NCI-H526 treated with DMSO at 0.1 percent for 48 hours (cell line): ENCODE measurements around the gene ADAMTSL4.

ENCODE experiments used
- DNase-seq: peaks from one replicate; lab custom pipeline; 2025; lab: John Stamatoyannopoulos, UW

ADAMTSL4 gene

DNA sequence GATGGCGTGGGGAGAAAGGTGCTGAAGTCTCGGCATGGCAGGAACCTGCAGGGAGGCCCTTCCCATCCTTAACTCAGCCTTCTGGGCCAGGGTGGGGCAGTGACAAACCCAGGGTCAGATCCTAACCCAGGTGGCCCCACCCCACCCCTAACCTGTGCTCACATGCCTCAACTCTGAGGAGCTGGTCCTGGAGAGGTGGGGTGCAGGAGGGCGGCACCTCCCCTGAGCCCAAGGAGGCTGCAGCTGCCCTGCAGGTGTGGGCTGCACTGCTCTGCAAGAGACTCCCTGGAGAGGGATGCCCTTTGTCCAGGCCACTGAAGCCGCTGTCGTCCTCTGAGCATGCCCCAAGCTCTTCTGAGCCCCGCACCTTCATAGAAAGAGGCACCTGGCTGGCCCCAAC is 15.2 kb upstream of the ADAMTSL4 start:
- no peak for DNase-seq

DNA sequence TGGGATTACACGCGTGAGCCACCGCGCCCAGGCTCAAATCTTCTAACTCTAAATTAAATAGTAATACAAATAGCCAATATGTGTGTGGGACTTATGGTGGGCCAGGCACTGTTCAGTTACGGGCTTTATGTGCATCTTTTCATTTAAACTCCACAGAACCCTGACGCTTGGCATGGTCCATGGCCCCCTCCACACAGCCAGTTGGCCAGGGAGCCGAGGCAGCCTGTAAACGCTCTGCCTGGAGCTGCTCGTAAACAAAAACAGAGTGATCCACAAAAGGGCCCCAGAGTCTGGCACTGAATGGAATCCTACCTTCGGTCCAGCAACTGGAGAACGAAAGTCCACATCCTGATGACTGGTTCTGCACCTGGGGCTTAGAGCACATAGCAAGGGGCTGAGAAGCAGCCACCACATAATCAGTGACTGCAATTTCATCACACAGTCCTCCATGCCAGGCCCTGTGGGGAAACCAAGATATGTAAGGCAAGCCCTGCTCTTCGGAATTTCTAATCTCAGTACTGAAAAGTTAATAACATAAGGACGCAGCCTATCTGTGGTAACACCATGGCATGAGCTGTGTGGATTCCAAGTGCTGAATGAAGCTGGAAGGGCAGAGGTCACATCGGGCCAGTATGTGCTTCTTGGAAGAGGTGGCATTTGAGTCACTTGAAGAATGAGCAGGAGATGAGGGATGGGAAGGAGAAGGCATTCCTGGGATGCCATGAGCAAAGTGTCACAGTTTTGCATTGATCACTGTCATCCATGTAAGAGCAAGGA is 13.5 kb upstream of the ADAMTSL4 start:
- no peak for DNase-seq

DNA sequence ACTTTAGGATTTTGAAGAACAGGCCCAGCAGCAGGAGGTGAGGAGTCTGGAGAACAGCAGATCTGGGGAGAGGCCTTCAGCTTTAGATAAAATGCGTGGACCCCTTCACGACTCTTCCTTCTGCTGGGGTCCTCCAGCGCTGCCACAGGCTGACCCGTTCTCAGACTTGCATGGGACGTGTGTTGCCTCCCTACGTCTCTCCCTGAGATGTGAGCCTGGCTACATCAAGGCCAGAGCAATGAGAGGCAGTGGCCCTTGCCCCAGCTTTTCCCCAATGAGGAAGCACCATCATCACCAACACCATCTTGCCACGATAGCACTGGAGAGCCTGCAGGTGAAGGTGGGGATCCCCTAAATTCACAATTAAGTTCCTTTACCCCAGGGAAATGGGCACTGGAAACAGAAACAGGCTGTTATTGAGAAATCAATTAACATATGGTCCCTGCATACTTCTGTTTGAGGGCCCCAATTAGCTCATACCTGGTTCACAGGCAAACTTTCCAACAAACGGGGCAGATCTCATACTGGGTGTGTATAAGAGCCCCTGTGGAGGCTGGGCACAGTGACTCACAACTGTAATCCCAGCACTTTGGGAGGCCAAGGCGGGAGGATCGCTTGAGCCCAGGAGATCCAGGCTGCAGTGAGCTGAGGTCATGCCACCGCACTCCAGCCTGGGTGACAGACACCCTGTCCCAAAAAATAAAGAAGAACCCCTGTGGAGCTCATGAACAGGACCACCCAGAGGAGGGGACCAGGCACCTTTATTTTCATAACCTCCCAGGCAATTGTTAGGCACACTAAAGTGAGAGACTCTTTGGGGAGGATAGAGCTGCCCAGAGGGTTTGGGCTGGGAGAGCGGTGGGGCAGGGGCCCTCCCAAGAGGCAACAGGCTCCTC is 12.1 kb upstream of the ADAMTSL4 start:
- DNase-seq = no peak

DNA sequence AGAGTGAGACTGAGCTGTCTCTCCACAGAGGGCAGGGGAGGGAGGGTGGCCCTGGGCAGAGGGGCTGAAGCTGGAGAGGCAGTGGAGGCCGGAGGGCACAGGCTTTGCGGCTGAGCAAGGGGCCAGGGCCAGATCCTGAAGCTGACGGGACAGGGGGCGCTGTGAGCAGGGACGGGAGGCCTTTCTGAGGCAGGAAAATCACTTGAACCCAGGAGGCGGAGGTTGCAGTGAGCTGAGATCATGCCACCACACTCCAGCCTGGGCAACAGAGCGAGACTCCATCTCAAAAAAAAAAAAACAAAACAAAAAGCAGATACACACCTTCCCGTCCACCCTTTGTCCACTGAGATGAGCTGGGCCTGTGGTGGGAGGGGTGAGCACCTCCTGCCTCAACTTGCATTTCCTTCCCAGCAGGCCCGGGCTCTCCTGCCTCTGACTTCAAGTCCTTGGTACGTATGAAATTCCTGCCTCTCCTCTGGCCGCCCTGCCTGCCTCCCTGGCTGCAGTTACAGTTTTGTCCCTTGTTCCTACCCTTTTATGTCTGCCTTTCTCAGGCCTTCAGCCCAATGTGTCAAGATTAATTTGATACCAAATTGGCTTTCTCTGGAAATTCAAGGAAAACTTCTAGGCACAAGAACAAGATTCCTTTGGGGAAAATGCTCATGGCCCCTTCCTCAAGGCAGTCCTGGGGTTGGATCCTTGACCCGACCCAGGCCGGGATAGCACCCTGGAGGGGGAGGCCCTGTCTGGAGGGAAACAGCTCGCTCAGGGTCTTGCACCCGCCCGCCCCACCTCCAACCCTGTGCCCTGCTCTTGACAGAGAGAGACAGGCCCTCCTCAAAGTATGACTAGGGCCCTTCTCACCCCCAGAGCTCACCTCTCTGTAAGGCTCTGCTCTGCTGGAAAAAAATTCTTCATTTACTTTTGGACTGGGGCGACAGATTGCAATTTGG is 11.2 kb upstream of the ADAMTSL4 start:
- no peak for DNase-seq

DNA sequence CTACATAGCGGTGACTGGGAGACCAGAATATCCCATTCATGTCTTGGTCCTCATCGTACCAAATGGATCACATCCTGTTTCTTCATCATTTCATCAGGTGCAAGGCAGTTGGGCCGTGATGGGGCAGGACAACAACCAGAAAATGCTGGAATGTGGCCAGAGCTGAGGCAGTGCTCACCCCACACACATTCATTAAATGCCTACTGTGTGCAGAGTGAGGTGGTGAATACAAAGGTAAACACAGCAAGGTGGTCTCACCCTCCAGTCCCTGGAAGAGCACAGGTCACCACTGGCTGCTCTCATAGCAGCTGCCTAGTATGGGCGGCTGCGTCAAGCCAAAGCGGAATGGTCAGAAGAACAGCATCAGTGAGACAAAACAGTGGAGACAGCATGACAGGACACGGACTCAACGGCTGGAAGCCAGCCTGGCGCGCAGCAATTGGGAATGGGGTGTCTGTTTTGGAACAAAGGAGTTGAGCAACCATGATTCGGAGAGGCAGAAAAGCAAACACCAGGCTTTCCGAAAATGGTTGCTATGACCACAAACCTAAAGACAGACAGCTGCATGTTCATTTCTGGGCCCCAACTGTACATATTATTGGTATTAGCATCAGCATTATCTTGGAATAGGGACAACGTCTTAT is 5.6 kb upstream of the ADAMTSL4 start:
- no peak for DNase-seq

DNA sequence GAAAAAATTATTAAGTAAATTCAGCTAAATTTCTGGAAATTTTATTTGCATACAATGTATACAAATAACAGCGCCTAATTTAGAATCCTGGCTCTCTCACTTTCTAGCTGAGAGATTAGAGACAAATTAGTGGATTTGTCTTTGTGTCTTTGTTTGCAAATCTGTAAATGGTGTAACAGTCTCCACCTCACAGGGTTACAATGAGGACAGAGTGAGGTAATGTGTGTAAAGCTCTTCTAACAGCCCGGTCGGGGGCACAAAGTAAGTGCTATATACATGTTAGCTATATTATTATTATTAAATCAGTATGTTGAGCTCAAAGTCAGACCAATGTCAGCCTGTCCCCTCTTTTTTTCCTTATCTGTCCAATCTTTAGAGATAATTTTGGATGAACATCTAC is 5.0 kb upstream of the ADAMTSL4 start:
- no peak for DNase-seq

DNA sequence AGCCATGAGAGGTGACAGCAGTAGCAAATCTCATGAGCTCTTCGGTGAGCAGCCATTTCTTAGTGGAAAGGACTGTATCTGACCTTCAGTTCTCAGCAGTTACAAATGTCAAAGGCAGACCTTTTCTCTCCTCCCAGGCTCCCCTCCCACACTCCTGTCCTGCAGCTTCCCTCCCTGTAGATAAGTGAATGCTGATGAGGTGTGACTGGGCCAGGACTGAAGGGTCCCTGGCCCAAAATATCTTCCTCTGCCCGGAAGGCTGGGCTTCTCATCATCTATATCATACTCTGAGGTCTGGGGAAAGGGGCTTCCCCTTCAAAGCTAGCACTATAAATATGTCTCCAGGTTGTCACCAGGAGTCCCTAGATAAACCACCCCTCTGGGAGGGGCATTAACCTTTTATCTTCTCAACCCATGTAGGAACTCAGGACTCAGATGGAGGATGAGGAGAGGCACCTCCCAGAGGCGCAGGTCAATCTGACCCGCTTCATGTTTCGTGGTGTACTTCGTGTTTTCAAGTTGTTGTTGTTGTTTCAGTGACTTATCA is 3.6 kb upstream of the ADAMTSL4 start:
- no peak for DNase-seq

DNA sequence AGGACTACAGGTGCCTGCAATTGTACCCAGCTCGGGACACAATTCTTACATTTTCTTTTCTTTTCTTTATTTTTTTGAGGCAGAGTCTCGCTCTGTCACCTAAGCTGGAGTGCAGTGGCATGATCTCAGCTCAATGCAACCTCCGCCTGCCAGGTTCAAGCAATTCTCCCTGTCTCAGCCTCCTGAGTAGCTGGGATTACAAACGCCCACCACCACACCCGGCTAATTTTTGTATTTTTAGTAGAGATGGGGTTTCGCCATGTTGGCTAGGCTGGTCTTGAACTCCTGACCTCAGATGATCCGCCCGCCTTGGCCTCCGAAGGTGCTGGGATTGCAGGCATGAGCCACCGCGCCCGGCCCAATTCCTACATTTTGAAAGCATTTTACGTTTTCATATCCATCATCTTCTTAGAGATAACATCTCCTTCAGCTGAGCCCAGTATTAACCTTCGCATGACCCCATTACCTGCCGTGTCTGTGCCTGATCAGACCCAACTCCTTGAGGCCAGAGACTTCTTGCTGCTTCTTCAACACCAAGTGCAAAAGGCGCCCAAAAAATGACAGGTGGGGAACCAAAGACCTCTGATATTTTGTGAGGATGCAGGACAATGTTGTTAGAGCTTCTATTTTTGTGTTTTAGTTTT is 2.8 kb upstream of the ADAMTSL4 start:
- no peak for DNase-seq

DNA sequence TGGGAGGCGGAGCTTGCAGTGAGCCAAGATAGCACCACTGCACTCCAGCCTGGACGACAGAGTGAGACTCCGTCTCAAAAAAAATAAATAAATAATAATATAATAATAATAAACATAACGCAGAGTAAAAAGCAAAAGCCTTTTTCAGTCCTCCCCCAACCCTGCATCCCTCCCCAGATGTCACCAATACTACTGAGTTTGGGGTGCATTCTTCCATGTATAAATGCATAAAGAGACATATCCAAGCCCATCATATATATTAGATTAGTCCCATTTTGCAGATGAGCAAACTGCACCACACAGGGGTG is 930 bp upstream of the ADAMTSL4 start:
- DNase-seq = no peak

DNA sequence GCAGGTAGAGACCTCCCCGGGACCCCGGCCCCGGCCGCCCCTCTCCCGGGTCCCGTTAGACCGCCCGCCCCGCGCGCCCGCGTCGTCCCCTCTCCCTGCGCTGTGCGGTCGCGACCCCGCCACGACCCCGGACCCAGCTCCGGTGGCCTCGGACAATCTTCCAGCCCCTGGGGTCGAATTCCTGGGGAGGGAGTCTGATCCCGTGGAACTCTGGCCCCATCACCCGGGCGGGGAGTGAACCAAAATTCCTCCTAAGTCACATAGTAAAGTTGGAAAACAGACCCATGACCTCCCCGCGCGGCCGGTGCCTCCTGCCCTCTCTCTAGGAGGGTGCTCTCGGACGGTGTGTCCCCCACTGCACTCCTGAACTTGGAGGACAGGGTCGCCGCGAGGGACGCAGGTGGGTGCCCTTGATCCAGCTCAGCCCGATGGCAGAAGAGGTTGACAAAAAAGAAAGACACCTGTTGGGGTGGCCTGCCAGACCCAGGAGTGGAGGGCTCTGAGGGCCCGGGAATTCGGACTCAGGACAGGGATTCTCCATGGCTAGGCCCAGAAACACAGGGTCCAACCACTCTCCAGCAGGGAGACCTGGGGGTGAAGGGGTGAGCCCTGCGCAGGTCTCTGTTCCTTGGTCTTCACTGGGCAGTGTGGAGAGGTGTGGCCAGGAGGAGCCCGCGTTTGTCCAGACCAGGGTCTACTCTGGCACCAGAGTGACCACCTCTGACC is 451 bp downstream of the ADAMTSL4 start:
- DNase-seq = no peak

DNA sequence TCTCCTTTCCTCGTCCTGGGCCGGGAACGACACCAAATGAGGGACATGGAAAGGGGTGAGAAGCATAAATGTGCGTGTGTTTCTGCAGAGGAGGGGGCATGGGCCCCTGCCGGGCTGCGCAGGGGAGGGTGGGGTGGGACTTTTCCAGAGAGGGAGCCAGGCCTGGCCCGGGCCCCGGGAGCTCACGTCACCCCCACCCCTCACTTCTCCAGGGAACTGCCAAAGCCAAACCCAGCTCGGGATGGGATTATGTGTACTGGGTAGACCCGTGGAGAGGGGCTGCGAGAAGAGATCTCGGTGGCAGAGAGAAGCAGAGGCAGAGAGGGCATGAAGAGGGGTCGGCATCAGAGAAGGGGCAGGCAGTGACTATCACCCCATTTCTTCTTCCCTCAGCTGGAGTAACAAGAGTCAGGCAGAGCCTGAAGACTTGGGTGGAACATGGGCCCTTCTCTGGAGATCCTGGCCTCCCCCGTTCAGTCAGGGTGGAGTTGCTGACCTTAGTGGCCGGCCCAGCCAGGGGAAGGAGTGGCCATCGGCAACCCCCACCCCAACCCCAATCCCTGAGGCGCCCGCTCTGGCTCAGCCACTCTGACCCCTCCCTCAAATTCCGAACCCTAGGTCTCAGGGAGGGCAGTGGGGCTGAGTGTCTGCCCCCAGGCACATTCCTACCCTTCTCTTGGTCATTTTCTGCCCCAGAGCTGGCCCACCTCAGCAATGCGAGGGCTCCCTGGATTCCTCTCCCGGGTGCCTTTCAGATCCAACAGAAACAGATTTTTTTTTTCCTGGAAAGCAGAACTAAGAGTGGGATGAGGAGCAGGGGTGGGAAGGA is 1.2 kb downstream of the ADAMTSL4 start:
- no peak for DNase-seq

DNA sequence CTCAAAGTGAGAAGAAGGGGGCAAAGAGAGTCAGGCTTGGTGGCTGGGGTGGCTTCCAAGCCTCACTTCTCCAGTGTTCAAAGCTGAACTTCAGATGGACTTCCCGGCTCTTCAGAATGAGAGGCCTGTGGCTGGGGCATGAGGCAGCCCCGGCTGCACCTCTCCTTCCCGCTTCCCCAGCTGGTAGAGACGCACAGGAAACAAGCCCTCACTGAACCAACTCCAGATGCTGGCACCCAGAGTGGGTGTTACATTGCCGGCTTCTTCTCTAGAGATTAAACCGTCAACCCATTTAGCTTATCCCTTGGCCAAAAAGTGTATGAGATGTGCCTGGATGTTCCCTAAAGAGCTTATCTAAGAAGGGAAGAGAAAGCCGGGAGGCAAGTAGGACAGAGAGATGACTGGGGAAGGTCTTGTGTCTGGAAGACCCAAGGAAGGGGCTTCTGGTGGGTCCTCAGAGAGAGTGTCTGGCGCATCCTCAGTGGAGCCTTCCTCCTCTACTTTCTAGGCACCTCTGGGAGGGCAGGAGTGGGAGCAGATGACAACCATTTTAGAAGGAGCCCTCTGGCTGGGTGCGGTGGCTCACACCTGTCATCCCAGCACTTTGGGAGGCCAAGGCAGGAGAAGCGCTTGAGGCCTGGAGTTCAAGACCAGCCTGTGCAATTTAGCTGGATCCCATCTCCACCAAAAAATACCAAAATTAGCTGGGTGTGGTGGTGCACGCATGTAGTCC is 2.0 kb downstream of the ADAMTSL4 start:
- DNase-seq = no peak

DNA sequence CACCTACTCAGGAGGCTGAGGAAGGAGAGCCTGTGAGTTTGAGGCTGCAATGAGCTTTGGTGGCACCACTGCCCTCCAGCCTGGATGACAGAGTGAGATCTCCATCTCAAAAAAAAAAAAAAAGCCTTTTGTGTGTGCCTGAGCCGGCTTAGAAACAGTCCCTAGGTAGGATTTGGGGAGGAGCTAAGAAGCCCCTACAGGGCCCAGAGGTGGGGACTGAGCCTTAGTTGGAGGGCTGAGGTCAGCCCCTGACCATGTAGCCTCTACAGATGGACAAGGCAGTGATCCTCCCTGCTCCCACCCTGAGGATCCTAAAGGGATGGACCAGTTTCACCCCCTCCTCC is 2.5 kb downstream of the ADAMTSL4 start:
- no peak for DNase-seq

DNA sequence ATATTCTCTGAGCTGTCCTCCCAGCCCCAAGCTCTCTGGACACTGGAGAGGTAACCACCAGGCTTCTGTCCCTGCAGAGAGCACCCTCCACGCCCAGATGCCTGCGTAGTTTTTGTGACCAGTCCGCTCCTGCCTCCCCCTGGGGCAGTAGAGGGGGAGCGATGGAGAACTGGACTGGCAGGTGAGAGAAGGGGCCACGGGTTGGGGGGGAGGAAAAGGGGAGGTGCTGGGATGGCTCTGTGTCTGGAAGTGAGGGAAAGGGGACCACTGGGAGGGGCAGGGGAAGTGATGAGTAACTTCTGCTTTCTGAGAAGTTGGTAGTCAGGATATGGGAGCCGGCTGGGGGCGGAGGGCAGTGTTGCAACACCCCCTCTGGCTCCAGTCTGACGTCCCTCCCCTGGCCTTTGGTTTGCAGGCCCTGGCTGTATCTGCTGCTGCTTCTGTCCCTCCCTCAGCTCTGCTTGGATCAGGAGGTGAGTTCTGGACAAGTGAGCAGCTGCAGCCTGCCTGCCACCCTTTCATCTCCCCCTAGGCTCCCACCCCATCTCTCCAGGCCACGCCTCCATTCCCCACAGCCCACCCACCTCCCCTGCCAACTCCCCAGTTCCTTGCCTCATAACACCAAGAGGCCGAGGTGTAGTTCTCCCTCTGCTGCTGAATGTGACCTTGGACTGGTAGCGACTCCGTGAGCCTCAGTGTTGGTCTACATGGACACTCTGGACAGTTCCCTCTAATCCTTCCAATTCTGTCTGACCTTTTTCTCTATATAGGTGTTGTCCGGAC is 3.1 kb downstream of the ADAMTSL4 start:
- no peak for DNase-seq

DNA sequence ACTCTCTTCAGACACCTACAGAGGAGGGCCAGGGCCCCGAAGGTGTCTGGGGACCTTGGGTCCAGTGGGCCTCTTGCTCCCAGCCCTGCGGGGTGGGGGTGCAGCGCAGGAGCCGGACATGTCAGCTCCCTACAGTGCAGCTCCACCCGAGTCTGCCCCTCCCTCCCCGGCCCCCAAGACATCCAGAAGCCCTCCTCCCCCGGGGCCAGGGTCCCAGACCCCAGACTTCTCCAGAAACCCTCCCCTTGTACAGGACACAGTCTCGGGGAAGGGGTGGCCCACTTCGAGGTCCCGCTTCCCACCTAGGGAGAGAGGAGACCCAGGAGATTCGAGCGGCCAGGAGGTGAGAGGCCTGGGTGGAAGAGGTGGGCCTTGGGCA is 3.7 kb downstream of the ADAMTSL4 start:
- DNase-seq = no peak

DNA sequence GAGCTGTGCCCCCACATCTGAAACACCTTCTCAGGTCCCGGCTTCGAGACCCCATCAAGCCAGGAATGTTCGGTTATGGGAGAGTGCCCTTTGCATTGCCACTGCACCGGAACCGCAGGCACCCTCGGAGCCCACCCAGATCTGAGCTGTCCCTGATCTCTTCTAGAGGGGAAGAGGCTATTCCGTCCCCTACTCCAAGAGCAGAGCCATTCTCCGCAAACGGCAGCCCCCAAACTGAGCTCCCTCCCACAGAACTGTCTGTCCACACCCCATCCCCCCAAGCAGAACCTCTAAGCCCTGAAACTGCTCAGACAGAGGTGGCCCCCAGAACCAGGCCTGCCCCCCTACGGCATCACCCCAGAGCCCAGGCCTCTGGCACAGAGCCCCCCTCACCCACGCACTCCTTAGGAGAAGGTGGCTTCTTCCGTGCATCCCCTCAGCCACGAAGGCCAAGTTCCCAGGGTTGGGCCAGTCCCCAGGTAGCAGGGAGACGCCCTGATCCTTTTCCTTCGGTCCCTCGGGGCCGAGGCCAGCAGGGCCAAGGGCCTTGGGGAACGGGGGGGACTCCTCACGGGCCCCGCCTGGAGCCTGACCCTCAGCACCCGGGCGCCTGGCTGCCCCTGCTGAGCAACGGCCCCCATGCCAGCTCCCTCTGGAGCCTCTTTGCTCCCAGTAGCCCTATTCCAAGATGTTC is 4.3 kb downstream of the ADAMTSL4 start:
- no peak for DNase-seq

DNA sequence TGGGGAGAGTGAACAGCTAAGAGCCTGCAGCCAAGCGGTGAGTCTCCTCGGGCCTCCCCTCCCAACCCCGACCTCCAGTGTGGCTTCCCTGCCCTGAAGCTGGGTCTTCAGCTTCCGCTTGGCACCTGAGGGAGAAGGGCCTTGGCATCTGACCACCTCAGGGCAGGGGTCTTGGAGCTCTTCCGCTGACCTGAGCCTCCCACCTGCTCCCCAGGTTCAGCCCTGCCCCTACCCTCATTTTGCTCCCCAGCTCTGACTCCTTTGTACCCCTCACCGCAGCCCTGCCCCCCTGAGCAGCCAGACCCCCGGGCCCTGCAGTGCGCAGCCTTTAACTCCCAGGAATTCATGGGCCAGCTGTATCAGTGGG is 4.9 kb downstream of the ADAMTSL4 start:
- no peak for DNase-seq
